Measurements from ENCODE around the gene DYRK4.
A peak's percentile ranks its signal among the peaks of the same experiment; 100 is the strongest.

DYRK4 gene

GRCh38 chr12:4626543-4626942 lies 64.5 kb downstream of the DYRK4 start:
- DNase-seq (ENCODE audit: low read depth in 2 of 2), result no peak

DNA sequence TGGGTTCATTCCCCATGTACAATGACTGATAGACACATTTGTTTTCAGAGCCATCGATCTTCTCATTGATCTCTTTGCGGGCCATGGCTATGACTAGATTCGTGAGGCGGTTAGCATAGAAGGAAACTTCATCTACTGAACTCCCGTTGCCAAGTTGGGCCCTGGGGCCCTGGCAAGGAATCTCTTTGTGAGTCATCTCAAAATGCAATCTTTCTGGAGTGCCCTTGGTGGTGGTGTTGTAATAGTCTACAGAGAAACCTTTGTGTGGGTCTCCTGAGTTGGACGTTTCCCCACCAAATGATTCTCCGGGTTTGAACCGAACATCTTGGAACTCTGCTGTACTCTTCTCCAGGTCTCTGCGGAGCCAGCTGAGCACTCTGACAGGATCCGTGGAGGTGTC lies 66.4 kb downstream of the DYRK4 start:
- DNase-seq (ENCODE audit: low read depth in 2 of 2), result no peak

DNA sequence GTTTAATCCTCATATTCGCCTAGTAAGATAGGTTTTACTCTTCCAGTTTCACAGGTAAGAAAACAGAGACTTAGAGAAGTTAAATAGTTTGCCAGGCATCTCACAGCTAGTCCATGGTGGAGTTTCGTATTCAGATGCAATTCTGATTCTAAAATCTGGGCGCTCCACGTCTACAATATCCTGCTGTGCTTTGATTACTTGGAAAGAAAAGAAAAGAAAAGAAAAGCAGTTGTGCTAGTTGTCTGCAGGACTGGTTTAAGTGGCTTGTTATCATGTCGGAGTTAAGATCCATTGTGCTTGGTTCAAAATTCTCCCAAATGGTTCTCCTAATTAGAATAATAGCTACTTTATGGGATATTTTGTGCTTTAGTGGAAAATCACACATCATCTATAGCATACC lies 68.3 kb downstream of the DYRK4 start:
- no peak for DNase-seq (ENCODE audit: low read depth in 2 of 2)

DNA sequence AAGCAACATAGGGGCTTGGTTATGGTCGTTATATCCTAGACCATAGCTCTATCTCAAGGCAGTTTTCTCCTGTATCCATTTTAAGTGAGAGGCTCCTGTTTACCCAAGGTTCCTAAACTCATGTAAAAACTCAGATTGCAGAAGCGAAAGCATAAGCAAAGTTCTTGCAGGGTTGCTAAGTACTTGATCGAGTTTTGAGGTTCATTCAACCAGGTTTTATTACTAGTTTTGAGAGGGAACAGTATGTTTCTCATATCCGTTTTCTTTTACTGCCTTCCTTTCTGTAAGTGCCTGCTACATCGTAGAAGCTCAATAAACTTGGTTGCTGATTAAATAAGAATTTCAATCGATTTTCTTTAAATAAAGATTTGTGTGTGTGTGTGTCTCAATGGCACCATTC lies 81.7 kb downstream of the DYRK4 start:
- no peak for DNase-seq (ENCODE audit: low read depth in 2 of 2)

GRCh38 chr12:4645023-4645422 lies 83.0 kb downstream of the DYRK4 start:
- no peak for DNase-seq (ENCODE audit: low read depth in 2 of 2)

DNA sequence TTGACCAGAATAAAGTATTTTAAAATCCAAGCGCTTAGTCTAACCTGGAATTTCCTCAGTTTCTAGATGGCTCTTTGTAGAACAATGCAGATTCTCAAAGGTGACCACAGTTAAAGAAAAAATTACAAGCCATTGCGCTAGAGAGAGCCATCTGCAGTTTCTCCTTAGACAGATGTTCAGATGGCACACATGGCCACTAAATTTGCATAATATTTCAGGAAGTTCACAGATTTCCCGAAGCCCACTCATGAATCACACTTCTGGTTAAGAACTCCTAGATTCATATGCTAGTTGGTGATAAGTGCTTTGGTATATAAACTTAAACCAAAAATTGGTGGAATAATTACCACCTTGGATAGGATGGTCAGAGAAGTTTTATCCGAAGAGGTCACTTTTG lies 86.1 kb downstream of the DYRK4 start:
- no peak for DNase-seq (ENCODE audit: low read depth in 2 of 2)

DNA sequence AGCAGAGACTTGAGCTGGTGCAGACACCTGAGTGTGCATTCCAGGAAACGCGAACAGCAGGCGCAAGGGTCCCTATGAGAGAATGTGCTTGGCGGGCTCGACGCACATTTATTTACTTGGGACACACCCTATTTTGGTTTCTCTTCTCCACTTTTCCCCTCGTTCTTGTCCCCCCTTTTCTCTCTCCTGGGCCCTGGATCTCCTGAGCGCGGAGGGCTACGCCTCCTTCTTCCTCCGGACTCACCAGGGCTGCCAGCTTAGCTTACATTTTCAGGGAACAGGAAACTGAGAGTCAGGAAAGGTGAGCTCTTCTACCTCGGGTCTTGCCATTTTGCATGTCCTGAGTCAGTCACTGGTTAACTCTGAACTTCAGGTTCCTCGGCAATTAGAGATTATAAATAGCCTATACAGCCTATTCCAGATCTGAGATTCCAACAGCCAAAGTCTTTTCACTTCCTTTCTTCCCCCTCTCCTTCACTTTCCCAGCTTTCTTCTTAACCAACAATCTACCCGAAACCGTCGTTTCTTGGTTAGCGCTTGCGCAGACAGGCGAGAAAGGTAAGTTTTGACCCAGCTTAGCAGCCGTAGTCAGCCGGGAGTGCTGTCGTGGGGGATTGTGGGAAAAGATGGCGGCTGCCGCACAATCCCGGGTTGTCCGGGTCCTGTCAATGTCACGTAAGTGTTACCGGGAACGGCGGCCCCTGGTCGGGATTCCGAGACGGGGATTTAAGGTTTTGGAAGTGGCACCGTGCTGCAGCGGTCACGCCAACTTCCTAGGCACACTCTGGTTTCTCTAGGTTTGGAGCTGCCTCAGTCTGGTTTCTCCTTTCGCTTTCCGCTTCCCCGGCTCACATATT lies 86.7 kb downstream of the DYRK4 start, which contains the start of the genes AKAP3 and NDUFA9:
TSS of gene AKAP3 (minus strand) at position 551 of the 857 bp plus-strand sequence. CDS start 10,855 bp downstream, outside the sequence.
TSS of gene NDUFA9 (plus strand) at position 614 of the 857 bp plus-strand sequence. CDS start at position 627, 13 bp downstream.
- DNase-seq (ENCODE audit: low read depth in 2 of 2), result peak; percentile 61 to 73

GRCh38 chr12:4649358-4649661 lies 87.3 kb downstream of the DYRK4 start:
- no peak for DNase-seq (ENCODE audit: low read depth in 2 of 2)

DNA sequence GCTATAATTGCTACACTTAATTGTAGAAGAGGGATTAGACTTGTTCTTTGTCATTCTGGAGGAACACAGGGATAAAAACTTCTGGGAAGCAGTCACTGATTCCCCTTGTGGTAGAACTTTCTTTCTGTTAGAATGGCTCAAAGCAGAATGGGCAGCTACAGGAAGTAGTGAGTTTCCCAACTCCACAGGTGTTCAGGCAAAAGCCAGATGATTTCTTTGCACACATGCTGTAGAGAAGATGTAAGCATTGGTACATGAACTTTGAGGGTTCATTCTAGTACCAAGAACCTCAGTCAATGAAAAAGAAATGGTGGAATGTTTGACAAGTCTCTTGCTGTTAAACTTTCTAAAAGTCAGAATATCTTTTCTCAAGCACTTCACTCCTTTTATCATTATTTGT lies 91.2 kb downstream of the DYRK4 start:
- DNase-seq (ENCODE audit: low read depth in 2 of 2), result no peak

DNA sequence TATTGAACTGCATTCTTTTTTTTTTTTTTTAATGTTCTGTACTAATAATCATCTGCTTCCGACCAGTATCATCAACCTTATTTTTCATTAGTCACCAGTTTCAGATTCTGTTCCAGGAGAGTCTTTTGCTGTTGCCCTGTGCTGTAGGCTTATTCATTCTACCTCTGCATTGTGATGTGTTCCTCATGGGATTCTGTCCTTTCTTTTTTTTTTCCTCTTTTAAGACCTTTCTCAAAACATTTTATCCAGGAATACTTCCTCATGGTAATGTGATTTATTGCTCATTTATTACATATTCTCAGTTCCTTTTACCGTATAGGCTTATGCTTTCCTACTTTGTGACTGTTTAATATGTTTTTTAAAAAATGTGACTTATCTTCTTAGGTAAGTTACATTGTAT lies 91.7 kb downstream of the DYRK4 start:
- no peak for DNase-seq (ENCODE audit: low read depth in 2 of 2)

All from stimulated activated CD4-positive, alpha-beta T cell treated with anti-CD3 and anti-CD28 coated beads, Interleukin-15, amount 100 ng/mL, for 48 hours (primary cell).